HG02970 (cell line): Measurements from ENCODE around the gene IQUB.
"Not testable (repeated sequence)": the region's sequence is repeated elsewhere in the genome, so short reads cannot be mapped to it uniquely, and the experiment has no call there.

Source experiments
- ATAC-seq: cut with Tn5 transposase; IDR thresholded peaks from one replicate; pipeline ENCODE4 v1.9.1; 2021; ENCODE audit warnings: mild to moderate bottlenecking, moderate library complexity, moderate number of reproducible peaks; ENCODE audit not compliant: unreplicated experiment, low FRiP score

IQUB gene

GRCh38 chr7:123548406-123548805 is 14.0 kb upstream of the IQUB start:
- ATAC-seq = no peak

- ATAC-seq = no peak
Measured at GRCh38 chr7:123539871-123540270, 5.5 kb upstream of the IQUB start.

GRCh38 chr7:123538897-123539296 is 4.5 kb upstream of the IQUB start:
- no peak for ATAC-seq

- no peak for ATAC-seq
Measured at GRCh38 chr7:123538189-123538714, 3.9 kb upstream of the IQUB start.

GRCh38 chr7:123537026-123537642 is 2.7 kb upstream of the IQUB start:
- no peak for ATAC-seq

- no peak for ATAC-seq
Measured at GRCh38 chr7:123535517-123535916, 1.1 kb upstream of the IQUB start.

GRCh38 chr7:123533929-123534382 is 439 bp downstream of the IQUB start:
- ATAC-seq = peak; percentile 15

GRCh38 chr7:123533553-123533917 is 860 bp downstream of the IQUB start:
- ATAC-seq = no peak

- ATAC-seq = not testable (repeated sequence)
Measured at GRCh38 chr7:123532788-123533552, 1.4 kb downstream of the IQUB start.

GRCh38 chr7:123532343-123532742 is 2.1 kb downstream of the IQUB start:
- ATAC-seq = not testable (repeated sequence)

GRCh38 chr7:123530035-123530591 is 4.3 kb downstream of the IQUB start:
- not testable (repeated sequence) for ATAC-seq

- no peak for ATAC-seq
Measured at GRCh38 chr7:123528265-123528664, 6.1 kb downstream of the IQUB start.

- ATAC-seq = not testable (repeated sequence)
Measured at GRCh38 chr7:123527712-123528225, 6.6 kb downstream of the IQUB start.

GRCh38 chr7:123526533-123526932 is 7.9 kb downstream of the IQUB start:
- not testable (repeated sequence) for ATAC-seq

- no peak for ATAC-seq
Measured at GRCh38 chr7:123522066-123522465, 12.3 kb downstream of the IQUB start.

GRCh38 chr7:123505221-123505620 is 29.2 kb downstream of the IQUB start:
- ATAC-seq = no peak

- ATAC-seq = no peak
Measured at GRCh38 chr7:123502201-123502600, 32.2 kb downstream of the IQUB start.

GRCh38 chr7:123500878-123501489 is 33.4 kb downstream of the IQUB start:
- no peak for ATAC-seq

- no peak for ATAC-seq
Measured at GRCh38 chr7:123499211-123499970, 35.0 kb downstream of the IQUB start.

GRCh38 chr7:123498601-123499000 is 35.8 kb downstream of the IQUB start:
- no peak for ATAC-seq
